Mononuclear cell (primary cell): ENCODE measurements around the gene MUC4. TPM values are rescaled to one million over a fixed set of nuclear protein-coding genes. Genes with fewer than 3 reads are reported as not detected.
"Not testable (repeated sequence)": the region's sequence is repeated elsewhere in the genome, so short reads cannot be mapped to it uniquely, and the experiment has no call there.

Experiments
- H3K27me3 ChIP-seq: 2 replicates; pipeline ENCODE4 v1.6.0; 2011; ENCODE audit warnings: low read length, control low read depth; ENCODE audit not compliant: insufficient read depth
- H3K4me1 ChIP-seq: 2 replicates; pipeline ENCODE4 v1.5.1; 2011; ENCODE audit warnings: mild to moderate bottlenecking, low read length, control low read depth; ENCODE audit not compliant: insufficient read depth
- H3K4me3 ChIP-seq: 2 replicates; pipeline ENCODE4 v1.5.1; 2011; ENCODE audit warnings: mild to moderate bottlenecking, low read length, moderate library complexity
- H3K9me3 ChIP-seq: 2 replicates; pipeline ENCODE4 v1.5.1; 2011; ENCODE audit warnings: low read depth, mild to moderate bottlenecking, control low read depth, low read length
- total RNA-seq: library from RNA; depleted of rRNA; stranded (reverse); fragments of >200 nt; gene quantifications from one replicate; pipeline ENCODE4 v1.2.3, GENCODE V29; 2012

The MUC4 gene
- total RNA-seq, 1 donor, result under 0.01 TPM

- Histone ChIP-seq H3K4me3 (no peak overlapping the region), H3K4me1 (no peaks in the 10 kb centered on the region), H3K9me3 (no peaks in the 10 kb centered on the region), H3K27me3 (no peaks in the 10 kb centered on the region)
Observed at GRCh38 chr3:195822131-195822696, 10.5 kb upstream of the MUC4 start.

- H3K27me3 ChIP-seq, result no peaks in the 10 kb centered on the region
- H3K4me1 ChIP-seq, result no peaks in the 10 kb centered on the region
- no peaks in the 10 kb centered on the region for H3K9me3 ChIP-seq
- no peak overlapping the region for H3K4me3 ChIP-seq
Observed at GRCh38 chr3:195821403-195822130, 9.8 kb upstream of the MUC4 start.

- Histone ChIP-seq H3K9me3 (no peaks in the 10 kb centered on the region), H3K27me3 (no peaks in the 10 kb centered on the region), H3K4me3 (no peak overlapping the region), H3K4me1 (no peaks in the 10 kb centered on the region)
Observed at GRCh38 chr3:195820901-195821300, 9.2 kb upstream of the MUC4 start.

GRCh38 chr3:195820186-195820585 is 8.5 kb upstream of the MUC4 start:
- H3K9me3 ChIP-seq, result no peaks in the 10 kb centered on the region
- no peak overlapping the region for H3K4me3 ChIP-seq
- no peaks in the 10 kb centered on the region for H3K4me1 ChIP-seq

GRCh38 chr3:195818301-195818700 is 6.6 kb upstream of the MUC4 start:
- Histone ChIP-seq H3K4me1 (no peaks in the 10 kb centered on the region), H3K9me3 (no peaks in the 10 kb centered on the region), H3K4me3 (no peak overlapping the region), H3K27me3 (no peaks in the 10 kb centered on the region)

More at GRCh38 chr3:195820186-195820585, 8.5 kb upstream of the MUC4 start:
- no peaks in the 10 kb centered on the region for H3K27me3 ChIP-seq

- Histone ChIP-seq H3K4me1 (no peaks in the 10 kb centered on the region), H3K27me3 (no peaks in the 10 kb centered on the region), H3K9me3 (no peaks in the 10 kb centered on the region), H3K4me3 (no peak overlapping the region)
Observed at GRCh38 chr3:195817578-195818135, 5.9 kb upstream of the MUC4 start.

GRCh38 chr3:195816276-195816913 is 4.7 kb upstream of the MUC4 start:
- H3K4me3 ChIP-seq, result not testable (repeated sequence)

GRCh38 chr3:195815169-195815771 is 3.5 kb upstream of the MUC4 start:
- no peaks in the 10 kb centered on the region for H3K9me3 ChIP-seq

More at GRCh38 chr3:195816276-195816913, 4.7 kb upstream of the MUC4 start:
- H3K27me3 ChIP-seq, H3K9me3 ChIP-seq, H3K4me1 ChIP-seq: not testable (repeated sequence)

GRCh38 chr3:195813916-195814640 is 2.3 kb upstream of the MUC4 start:
- Histone ChIP-seq H3K27me3 (no peaks in the 10 kb centered on the region), H3K4me1 (no peaks in the 10 kb centered on the region), H3K4me3 (no peak overlapping the region), H3K9me3 (no peaks in the 10 kb centered on the region)

More at GRCh38 chr3:195815169-195815771, 3.5 kb upstream of the MUC4 start:
- Histone ChIP-seq H3K27me3 (no peaks in the 10 kb centered on the region), H3K4me3 (no peak overlapping the region), H3K4me1 (no peaks in the 10 kb centered on the region)

GRCh38 chr3:195812366-195812765 is 637 bp upstream of the MUC4 start:
- Histone ChIP-seq H3K27me3 (no peaks in the 10 kb centered on the region), H3K4me3 (no peak overlapping the region), H3K4me1 (no peaks in the 10 kb centered on the region), H3K9me3 (no peaks in the 10 kb centered on the region)

- H3K4me3 ChIP-seq, result no peak overlapping the region
- peaks cover 8% of the 10 kb centered on the region for H3K4me1 ChIP-seq
- no peaks in the 10 kb centered on the region for H3K27me3 ChIP-seq
- H3K9me3 ChIP-seq, result no peaks in the 10 kb centered on the region
Observed at GRCh38 chr3:195810455-195810845, 1.3 kb downstream of the MUC4 start.

GRCh38 chr3:195809796-195810454 is 1.8 kb downstream of the MUC4 start:
- H3K4me3 ChIP-seq, result no peak overlapping the region
- no peaks in the 10 kb centered on the region for H3K9me3 ChIP-seq
- peaks cover 8% of the 10 kb centered on the region for H3K4me1 ChIP-seq
- H3K27me3 ChIP-seq, result no peaks in the 10 kb centered on the region

GRCh38 chr3:195809291-195809785 is 2.4 kb downstream of the MUC4 start:
- no peak overlapping the region for H3K4me3 ChIP-seq
- no peaks in the 10 kb centered on the region for H3K27me3 ChIP-seq
- H3K9me3 ChIP-seq, result no peaks in the 10 kb centered on the region

GRCh38 chr3:195808741-195809290 is 2.9 kb downstream of the MUC4 start:
- no peaks in the 10 kb centered on the region for H3K27me3 ChIP-seq
- no peak overlapping the region for H3K4me3 ChIP-seq
- no peaks in the 10 kb centered on the region for H3K9me3 ChIP-seq
- peaks cover 19% of the 10 kb centered on the region for H3K4me1 ChIP-seq

More at GRCh38 chr3:195809291-195809785, 2.4 kb downstream of the MUC4 start:
- H3K4me1 ChIP-seq, result peaks cover 14% of the 10 kb centered on the region
